Astrocyte of the cerebellum (primary cell): ENCODE results near the gene POU6F2.

ENCODE experiments used
- DNase-seq: peaks from one replicate; pipeline ENCODE4 v3.0.0-alpha.2; 2011; ENCODE audit warnings: low read depth
- H3K4me3 ChIP-seq: 2 replicates; pipeline ENCODE4 v1.5.1; 2011; ENCODE audit warnings: mild to moderate bottlenecking, low read depth, low read length, moderate library complexity
- CTCF ChIP-seq: IDR thresholded peaks from 2 replicates; pipeline ENCODE4 v1.5.1; 2012; ENCODE audit warnings: low read length, low read depth, moderate library complexity, mild to moderate bottlenecking; ENCODE audit errors: missing control alignments
- in situ Hi-C: cut with HindIII; loops from 2 replicates; pipeline ENCODE4 v1.10.0; 2017; ENCODE audit warnings: low sequenced_read_pairs

The POU6F2 gene

GRCh38 chr7:39035903-39036302, 58.2 kb downstream of the POU6F2 start:
- H3K4me3 ChIP-seq, result no peak overlapping the region
- TF ChIP-seq CTCF, result no peak
- in situ Hi-C loops, result no loop called here
- DNase-seq, result no peak

DNA sequence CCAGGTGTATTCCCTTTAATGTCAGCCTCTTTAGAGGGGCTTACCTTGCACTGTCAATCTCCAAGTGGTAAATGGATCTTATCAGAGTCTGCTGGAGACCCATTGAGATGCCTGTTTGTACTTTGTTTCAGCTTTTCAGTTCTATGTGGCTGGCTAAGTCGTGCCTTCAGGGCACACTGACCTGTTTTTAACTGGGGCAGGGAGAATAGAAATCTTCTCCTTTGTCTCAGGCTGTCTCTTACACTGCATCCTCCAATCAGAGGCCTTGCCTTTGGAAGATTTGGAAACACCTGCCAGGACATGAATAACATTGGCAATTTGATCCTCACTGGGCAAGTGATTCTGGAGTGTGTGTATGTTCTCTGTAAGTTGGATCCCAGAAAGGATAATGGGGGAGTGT, 65.0 kb downstream of the POU6F2 start:
- in situ Hi-C loops, result no loop called here
- no peak for TF ChIP-seq CTCF
- no peak for DNase-seq
- H3K4me3 ChIP-seq, result no peak overlapping the region

- no peak for DNase-seq
- TF ChIP-seq CTCF, result no peak
These were observed 65.8 kb downstream of the POU6F2 start for GRCh38 chr7:39043531-39043930.

GRCh38 chr7:39044489-39044888, 66.8 kb downstream of the POU6F2 start:
- in situ Hi-C loops, result no loop called here
- TF ChIP-seq CTCF, result no peak
- H3K4me3 ChIP-seq, result no peak overlapping the region
- no peak for DNase-seq

More at GRCh38 chr7:39043531-39043930, 65.8 kb downstream of the POU6F2 start:
- in situ Hi-C loops, result no loop called here
- H3K4me3 ChIP-seq, result no peak overlapping the region

DNA sequence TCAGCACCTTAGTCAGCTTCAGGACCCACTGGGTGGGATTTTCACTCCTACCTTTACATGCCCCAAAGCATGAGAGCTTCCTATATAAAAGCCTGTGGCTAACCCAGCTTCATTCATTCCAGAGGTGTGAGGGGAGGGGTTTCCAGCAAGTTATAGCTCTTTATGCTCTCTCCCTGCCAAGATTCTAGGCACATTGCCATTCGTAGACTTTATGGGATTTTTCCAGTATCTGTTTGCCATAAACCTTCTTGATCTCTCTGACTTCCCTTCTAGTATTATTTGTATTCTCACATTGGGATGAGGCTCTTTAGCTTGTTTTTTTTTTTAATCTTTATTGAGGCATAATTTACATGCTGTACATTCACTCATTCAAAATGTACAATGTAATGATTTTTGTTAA, 67.5 kb downstream of the POU6F2 start:
- no peak overlapping the region for H3K4me3 ChIP-seq
- no peak for DNase-seq
- TF ChIP-seq CTCF, result no peak
- in situ Hi-C loops, result no loop called here

DNA sequence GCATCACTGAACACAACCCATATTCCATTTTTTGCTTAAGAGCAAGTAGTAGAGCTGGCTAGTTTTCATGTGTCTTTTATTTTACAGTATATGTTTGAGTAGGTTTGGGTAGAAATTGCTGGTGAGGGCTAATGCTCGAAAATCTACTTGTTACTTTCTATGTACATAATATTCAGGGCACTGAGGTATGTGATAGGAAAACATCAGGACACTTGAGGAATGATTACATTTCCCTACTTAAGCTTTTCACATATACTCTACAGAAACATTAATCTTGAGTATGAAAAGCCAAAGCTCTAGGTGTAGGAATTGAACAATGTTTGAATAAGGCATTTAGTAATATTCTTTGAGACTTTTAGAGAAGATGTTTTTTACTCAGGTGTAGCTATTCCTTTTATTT, 73.6 kb downstream of the POU6F2 start:
- in situ Hi-C loops, result no loop called here
- no peak for DNase-seq
- no peak for TF ChIP-seq CTCF
- no peak overlapping the region for H3K4me3 ChIP-seq

- DNase-seq, result no peak
- in situ Hi-C loops, result no loop called here
- H3K4me3 ChIP-seq, result no peak overlapping the region
- no peak for TF ChIP-seq CTCF
These were observed 74.0 kb downstream of the POU6F2 start for GRCh38 chr7:39051707-39052106.
